NCI-H187 treated with DMSO at 0.1 percent for 48 hours (cell line): ENCODE results near the gene NKAIN2.
"Not testable (repeated sequence)": the region's sequence is repeated elsewhere in the genome, so short reads cannot be mapped to it uniquely, and the experiment has no call there.

Experiments
- DNase-seq: peaks from one replicate; lab custom pipeline; 2025; lab: John Stamatoyannopoulos, UW

The NKAIN2 gene

GRCh38 chr6:124090491-124090890 lies 286.8 kb downstream of the NKAIN2 start:
- DNase-seq = no peak

DNA sequence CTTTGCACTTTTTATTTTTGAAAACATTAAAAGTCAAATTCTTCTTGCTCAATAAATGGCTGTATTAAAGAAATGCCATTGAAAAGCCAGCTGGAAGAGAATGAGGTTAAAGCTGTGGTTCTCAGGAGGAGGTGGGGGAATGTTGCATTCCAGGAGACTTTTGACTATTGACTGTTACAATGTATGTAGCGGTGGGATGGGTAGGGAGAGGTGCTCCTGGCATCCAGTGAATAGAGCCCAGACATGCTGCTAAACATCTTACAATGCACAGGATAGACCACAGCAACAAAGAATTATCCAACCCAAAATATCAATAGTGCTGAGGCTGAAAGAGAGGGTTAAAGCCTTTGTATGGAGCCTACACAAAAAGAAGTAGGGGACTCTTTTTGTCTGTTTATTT lies 295.9 kb downstream of the NKAIN2 start:
- no peak for DNase-seq

DNA sequence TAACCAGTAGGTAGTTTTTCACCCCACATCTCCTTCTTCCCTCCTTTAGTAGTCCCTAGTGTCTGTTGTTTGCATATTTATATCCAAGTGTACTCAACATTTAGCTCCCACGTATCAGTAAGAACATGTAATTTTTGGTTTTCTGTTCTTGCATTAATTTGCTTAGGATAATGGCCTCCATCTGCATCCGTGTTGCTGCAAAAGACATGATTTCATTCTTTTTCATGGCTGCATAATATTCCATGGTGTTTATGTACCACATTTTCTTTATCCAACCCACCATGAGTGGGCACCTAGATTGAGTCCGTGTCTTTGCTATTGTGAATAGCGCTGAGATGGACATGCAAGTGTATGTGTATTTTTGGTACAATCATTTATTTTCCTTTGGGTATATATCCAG lies 306.8 kb downstream of the NKAIN2 start:
- DNase-seq = no peak

- peak; percentile 35 for DNase-seq
These were observed 315.9 kb downstream of the NKAIN2 start for GRCh38 chr6:124119596-124119995.

GRCh38 chr6:124123617-124124209 lies 320.0 kb downstream of the NKAIN2 start:
- no peak for DNase-seq

GRCh38 chr6:124131259-124131658 lies 327.6 kb downstream of the NKAIN2 start:
- DNase-seq = no peak

DNA sequence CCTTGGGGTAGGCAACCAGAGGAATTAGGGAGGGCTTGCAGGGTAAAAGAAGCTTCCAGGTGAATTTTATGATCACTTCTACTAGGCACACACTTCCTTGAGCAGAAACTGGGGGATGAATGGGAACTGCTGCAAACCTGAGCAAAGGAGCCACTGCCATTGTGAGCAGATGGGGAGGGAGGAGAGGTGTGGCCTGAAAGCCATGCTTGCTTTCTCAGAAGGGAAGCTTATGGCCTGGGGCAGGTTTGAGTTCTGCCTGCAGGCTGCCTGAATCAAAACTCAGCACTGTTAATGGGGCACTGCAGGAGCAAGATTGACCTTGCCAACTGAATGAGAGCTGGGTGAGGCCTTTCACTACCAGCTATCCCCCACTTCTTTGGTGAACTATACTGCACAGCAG lies 328.1 kb downstream of the NKAIN2 start:
- DNase-seq = no peak

DNA sequence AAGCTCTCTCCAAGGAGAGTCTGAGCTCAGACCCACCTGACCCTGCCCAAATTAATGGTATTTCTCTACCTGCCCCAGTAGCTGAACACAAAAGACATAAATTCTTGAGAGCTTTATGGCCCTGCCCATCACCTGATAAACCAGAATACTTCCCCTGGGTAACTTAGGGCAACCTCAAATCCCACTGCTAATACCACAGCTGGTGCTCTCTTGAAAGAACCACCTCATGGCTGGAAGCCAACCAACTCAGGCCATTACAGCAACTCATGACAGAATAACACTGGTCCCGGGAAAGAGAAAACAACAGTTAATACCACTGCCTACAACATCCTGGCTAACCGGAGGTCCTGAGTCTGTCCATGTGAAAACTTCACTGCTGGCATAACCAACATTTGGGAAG lies 328.6 kb downstream of the NKAIN2 start:
- no peak for DNase-seq

DNA sequence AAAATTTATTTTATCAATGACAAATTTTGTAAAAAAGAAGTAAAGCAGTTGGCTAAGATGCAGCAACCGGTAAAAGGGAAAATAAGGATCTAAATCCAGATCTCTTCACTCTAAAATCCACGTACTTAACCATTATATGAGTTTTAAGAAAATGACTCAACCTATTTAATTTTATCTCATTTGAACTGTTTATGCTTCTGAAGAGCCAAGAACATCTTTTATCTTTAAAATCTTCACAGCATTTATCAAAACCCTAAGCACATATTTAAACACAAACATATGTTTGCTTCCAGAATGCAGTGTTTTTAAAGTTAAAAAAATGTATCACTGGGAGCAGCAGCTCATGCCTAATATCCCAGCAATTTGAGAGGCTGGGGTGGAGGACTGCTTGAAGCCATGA lies 339.2 kb downstream of the NKAIN2 start:
- no peak for DNase-seq

DNA sequence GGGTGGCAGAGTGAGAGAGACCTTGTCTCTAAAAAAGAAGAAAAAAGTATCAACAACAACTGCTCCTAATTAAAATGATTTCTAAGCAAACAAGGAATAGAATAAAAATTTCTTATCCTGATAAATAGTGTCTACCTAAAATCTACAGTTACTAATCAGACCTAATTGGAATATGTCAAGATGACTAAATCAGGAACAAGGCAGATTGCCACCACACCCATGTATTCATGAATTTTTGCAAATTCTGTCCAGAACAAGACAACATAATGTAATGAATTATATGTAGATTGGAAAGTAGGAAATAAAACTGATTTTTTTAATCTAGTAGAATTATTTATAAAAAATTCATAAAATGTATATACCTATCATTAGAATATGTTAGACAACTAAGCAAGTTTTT lies 339.8 kb downstream of the NKAIN2 start:
- no peak for DNase-seq

GRCh38 chr6:124147621-124148020 lies 344.0 kb downstream of the NKAIN2 start:
- no peak for DNase-seq

- no peak for DNase-seq
These were observed 344.7 kb downstream of the NKAIN2 start for GRCh38 chr6:124148236-124148957.

DNA sequence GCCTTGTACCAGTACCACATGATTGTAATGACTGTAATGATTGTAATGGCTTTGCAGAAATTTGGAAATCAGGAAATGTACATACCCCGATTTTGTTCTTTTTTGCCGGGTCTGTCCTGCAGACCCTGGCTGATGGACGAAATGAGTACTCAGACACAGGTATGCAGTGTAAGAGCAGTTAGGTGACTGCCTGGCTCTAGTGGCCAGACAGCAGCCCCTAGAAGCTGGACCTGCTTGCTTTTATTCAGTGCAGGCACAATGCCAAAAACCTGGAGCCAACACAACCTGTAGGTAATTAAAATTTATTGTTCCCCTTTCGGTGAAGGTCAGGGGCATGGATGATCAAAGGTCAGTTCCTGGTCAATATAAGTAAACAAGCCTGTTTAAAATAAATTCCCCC lies 346.0 kb downstream of the NKAIN2 start:
- no peak for DNase-seq

GRCh38 chr6:124158024-124158423 lies 354.4 kb downstream of the NKAIN2 start:
- no peak for DNase-seq

DNA sequence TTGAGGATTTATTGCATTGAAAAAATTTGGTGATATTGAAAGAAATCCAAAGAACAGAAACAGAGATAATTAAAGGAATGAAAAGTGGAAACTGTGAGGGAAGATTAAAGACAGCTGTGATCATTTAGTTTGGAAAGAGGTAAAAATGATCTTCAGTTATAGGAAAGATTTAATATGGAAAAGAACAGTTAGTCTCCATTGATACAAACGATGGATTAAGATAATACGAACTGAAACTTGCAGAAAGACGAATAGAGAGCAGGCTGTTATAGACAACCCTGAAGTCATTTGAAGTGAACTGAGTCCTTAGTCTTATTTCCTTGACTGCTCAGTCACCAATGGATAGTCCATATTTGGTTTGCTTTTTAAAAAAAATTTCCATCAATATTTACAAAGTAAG lies 360.0 kb downstream of the NKAIN2 start:
- no peak for DNase-seq

GRCh38 chr6:124164343-124164742 lies 360.7 kb downstream of the NKAIN2 start:
- no peak for DNase-seq

GRCh38 chr6:124167249-124167648 lies 363.6 kb downstream of the NKAIN2 start:
- DNase-seq = not testable (repeated sequence)

- no peak for DNase-seq
These were observed 386.6 kb downstream of the NKAIN2 start for GRCh38 chr6:124190256-124190655.

- DNase-seq = no peak
These were observed 389.5 kb downstream of the NKAIN2 start for GRCh38 chr6:124193132-124193531.

DNA sequence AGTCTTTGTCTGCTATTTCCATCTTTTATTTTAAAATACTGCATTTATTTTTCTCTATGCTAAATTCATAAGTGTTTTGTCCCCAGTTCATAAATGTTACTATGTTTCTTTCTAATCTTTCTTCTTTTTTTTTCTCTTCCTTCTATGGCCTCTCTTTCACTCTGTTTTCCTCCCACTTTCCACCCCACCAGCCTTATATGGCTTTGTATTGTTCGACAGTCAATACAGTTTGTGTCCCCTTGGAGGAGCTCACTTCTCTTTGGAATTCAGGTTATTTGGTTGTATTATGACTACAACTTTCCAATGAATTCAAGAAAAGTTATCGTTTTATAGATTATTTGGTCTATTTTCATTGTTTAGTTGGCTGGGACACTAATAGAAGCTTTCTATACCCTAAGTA lies 393.5 kb downstream of the NKAIN2 start:
- no peak for DNase-seq

DNA sequence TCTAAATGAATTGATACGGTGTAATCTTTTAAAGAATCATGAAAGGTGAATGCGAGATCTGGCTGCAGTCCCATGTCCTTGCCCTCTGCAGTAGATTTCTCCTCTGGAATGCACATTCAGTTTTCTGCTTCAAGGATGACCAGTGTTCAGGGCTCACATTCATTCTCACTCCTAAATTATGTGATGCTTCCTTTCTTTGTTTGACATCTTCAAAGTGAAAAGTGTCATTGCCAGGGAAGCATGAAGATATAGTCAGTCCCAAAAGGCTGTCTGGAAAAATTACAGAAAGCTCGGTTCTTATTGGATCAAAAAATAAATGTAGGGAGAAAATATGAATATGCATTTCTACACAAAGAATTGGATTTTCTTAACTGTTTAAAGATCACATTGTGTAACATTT lies 395.6 kb downstream of the NKAIN2 start:
- DNase-seq = no peak

DNA sequence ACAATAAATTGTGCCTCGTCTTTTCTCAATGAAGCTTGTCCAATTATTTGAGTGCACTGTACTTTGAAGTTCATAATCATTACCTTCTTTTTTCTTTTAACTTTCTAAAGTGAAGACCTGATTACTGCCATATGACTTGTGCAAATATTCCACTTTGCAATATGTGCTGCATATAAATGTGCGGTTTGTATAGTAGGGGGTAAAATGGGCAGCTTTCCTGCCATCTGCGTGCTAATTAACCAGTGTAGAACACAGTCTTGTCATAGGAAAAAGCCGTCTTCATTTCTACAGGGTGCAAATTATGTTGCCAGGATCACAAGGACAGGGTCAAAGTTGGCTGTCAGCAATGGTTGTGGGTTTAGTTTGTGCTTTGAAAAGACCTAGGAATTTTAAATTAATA lies 397.0 kb downstream of the NKAIN2 start:
- no peak for DNase-seq

- no peak for DNase-seq
These were observed 399.6 kb downstream of the NKAIN2 start for GRCh38 chr6:124203101-124203811.

- DNase-seq = no peak
These were observed 400.1 kb downstream of the NKAIN2 start for GRCh38 chr6:124203812-124204167.
